SK-N-SH treated with all-trans-retinoic acid at 6 μM for 48 hours (cell line): ENCODE measurements around the gene REPIN1.

Source experiments
- ATAC-seq: fragments of 200-7000 bp; cut with Tn5 transposase; 3 replicates; pipeline ENCODE4 v1.9.1; 2020; ENCODE audit warnings: mild to moderate bottlenecking, moderate library complexity
- ISL1 ChIP-seq: fragments of 250-450 bp; sonication (Bioruptor Pico); IDR thresholded peaks from 2 replicates; pipeline ENCODE4 v2.1.2; 2022; ENCODE audit warnings: mild to moderate bottlenecking, moderate library complexity
- RARB ChIP-seq: fragments of 250-450 bp; sonication (Bioruptor Pico); IDR thresholded peaks from 2 replicates; pipeline ENCODE4 v1.8.0; 2021; ENCODE audit warnings: mild to moderate bottlenecking, moderate library complexity

REPIN1 gene

DNA sequence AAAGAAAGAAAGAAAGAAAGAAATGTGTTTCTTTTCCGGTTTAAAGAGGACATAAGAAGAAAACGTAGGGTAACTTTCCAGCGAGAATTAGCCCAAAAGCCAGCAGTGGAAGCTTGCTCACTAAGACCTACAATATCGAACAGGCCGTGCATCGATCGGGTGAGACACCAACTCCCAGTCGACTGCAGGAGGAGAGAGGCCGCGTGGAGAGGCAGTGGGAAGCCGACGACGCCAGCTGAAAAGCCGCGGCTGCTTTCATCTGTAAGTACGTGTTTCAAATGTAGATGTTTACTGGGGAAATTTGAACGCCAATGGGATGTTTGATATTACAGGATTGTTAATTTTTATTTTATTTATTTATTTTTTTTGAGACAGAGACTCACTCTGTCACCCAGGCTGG lies 53.2 kb downstream of the REPIN1 start:
- TF ChIP-seq ISL1 (CRISPR knock-in tag) (no peak), RARB (CRISPR knock-in tag) (no peak)
- no peak for ATAC-seq
